CD14-positive monocyte (primary cell): ENCODE results near the gene HOXB5. TPM values are rescaled to one million over a fixed set of nuclear protein-coding genes. Genes with fewer than 3 reads are reported as not detected.

Source experiments
- DNase-seq, 3 donors: peaks; one replicate each; pipeline ENCODE4 v3.0.0-alpha.2; 2011 to 2022
- H2AFZ ChIP-seq: 2 replicates; pipeline ENCODE4 v1.6.0; 2012; ENCODE audit warnings: mild to moderate bottlenecking, low read depth, low read length, inconsistent platforms; ENCODE audit not compliant: insufficient read depth, poor library complexity, severe bottlenecking
- H3K27ac ChIP-seq, 2 donors: 1 replicate in 1 of 2; 2 replicates in 1 of 2; pipeline ENCODE4 v1.5.1; 2012 to 2013; ENCODE audit warnings: low read length in 2 of 2, control low read depth in 1 of 2, inconsistent platforms in 1 of 2, low read depth in 1 of 2, mild to moderate bottlenecking in 1 of 2
- H3K27me3 ChIP-seq, 2 donors: one replicate each; pipeline versions ENCODE4 v1.6.0 to v1.6.1; 2011 to 2013; ENCODE audit warnings: low read length in 2 of 2; ENCODE audit not compliant: control insufficient read depth in 2 of 2, insufficient read depth in 2 of 2
- H3K36me3 ChIP-seq, 2 donors: replicated peaks in 1 of 2; 1 replicate in 1 of 2; 2 replicates in 1 of 2; pipeline versions ENCODE4 v1.5.1 to v1.6.1; 2012 to 2013; ENCODE audit warnings: low read length in 2 of 2, control low read depth in 1 of 2, inconsistent platforms in 1 of 2, mild to moderate bottlenecking in 1 of 2; ENCODE audit not compliant: insufficient read depth in 2 of 2, control insufficient read depth in 1 of 2
- H3K4me1 ChIP-seq, 2 donors: 1 replicate in 1 of 2; 2 replicates in 1 of 2; pipeline versions ENCODE4 v1.5.1 to v1.6.1; 2012 to 2013; ENCODE audit warnings: low read length in 2 of 2, control low read depth in 1 of 2, inconsistent platforms in 1 of 2, mild to moderate bottlenecking in 1 of 2, moderate library complexity in 1 of 2; ENCODE audit not compliant: insufficient read depth in 2 of 2, control insufficient read depth in 1 of 2
- H3K4me2 ChIP-seq: replicated peaks from 2 replicates; pipeline ENCODE3; 2012; ENCODE audit warnings: low read length, moderate library complexity, mild to moderate bottlenecking; ENCODE audit not compliant: poor library complexity, severe bottlenecking; ENCODE audit errors: extremely low read depth
- H3K4me3 ChIP-seq, 3 experiments: fragments of 200-600 bp in 1 of 3; sonication (generic) in 1 of 3; replicated peaks in 1 of 3; 1 replicate in 2 of 3; 2 replicates in 1 of 3; pipeline ENCODE4 v1.5.1; 2011 to 2013; ENCODE audit warnings: low read length in 3 of 3, mild to moderate bottlenecking in 3 of 3, control low read depth in 2 of 3, low read depth in 2 of 3, inconsistent platforms in 1 of 3, moderate library complexity in 1 of 3
- H3K79me2 ChIP-seq: 2 replicates; pipeline ENCODE4 v1.6.0; 2012; ENCODE audit warnings: mild to moderate bottlenecking, control low read depth, inconsistent platforms, low read length, moderate library complexity; ENCODE audit not compliant: insufficient read depth
- H3K9ac ChIP-seq: 2 replicates; pipeline ENCODE4 v1.6.0; 2017; ENCODE audit warnings: low read length, mild to moderate bottlenecking; ENCODE audit not compliant: insufficient read depth, poor library complexity, severe bottlenecking
- H3K9me3 ChIP-seq, 2 donors: replicated peaks in 1 of 2; 1 replicate in 1 of 2; 2 replicates in 1 of 2; pipeline versions ENCODE4 v1.5.1 to v1.6.1; 2012 to 2013; ENCODE audit warnings: low read length in 2 of 2, control low read depth in 1 of 2; ENCODE audit not compliant: control insufficient read depth in 1 of 2, insufficient read depth in 1 of 2
- H4K20me1 ChIP-seq: 2 replicates; pipeline ENCODE4 v1.6.0; 2012; ENCODE audit warnings: mild to moderate bottlenecking, low read length, control low read depth, moderate library complexity; ENCODE audit not compliant: insufficient read depth
- H3K27ac Mint-ChIP-seq, 7 donors: one replicate each; pipeline ENCODE4 v1.8.0; 2020; ENCODE audit warnings: mild to moderate bottlenecking in 7 of 7, mixed read lengths in 7 of 7, moderate library complexity in 6 of 7, inconsistent platforms in 2 of 7
- H3K27me3 Mint-ChIP-seq, 3 donors: one replicate each; pipeline ENCODE4 v1.8.0; 2021 to 2022; ENCODE audit warnings: low read depth in 3 of 3, mild to moderate bottlenecking in 3 of 3, mixed read lengths in 3 of 3, moderate library complexity in 3 of 3, inconsistent platforms in 1 of 3
- H3K36me3 Mint-ChIP-seq, 2 donors: one replicate each; pipeline ENCODE4 v1.8.0; 2020; ENCODE audit warnings: mixed read lengths in 2 of 2, inconsistent platforms in 1 of 2, mild to moderate bottlenecking in 1 of 2
- H3K4me1 Mint-ChIP-seq: one replicate; pipeline ENCODE4 v1.8.0; 2020; ENCODE audit warnings: mild to moderate bottlenecking, mixed read lengths
- H3K4me3 Mint-ChIP-seq, 2 donors: one replicate each; pipeline ENCODE4 v1.8.0; 2020; ENCODE audit warnings: mild to moderate bottlenecking in 2 of 2, mixed read lengths in 2 of 2, moderate library complexity in 1 of 2
- H3K9me3 Mint-ChIP-seq, 7 donors: one replicate each; pipeline ENCODE4 v1.8.0; 2020 to 2022; ENCODE audit warnings: mixed read lengths in 7 of 7, mild to moderate bottlenecking in 6 of 7, moderate library complexity in 6 of 7, inconsistent platforms in 2 of 7
- CTCF ChIP-seq: fragments of 200-600 bp; IDR thresholded peaks from one replicate; pipeline ENCODE4 v1.8.0; 2022; ENCODE audit warnings: antibody characterized with exemption, mild to moderate bottlenecking
- WGBS: methylation state at CpG from one replicate; pipeline ENCODE4 v1.1.5; 2013; ENCODE audit warnings: missing lambda C conversion rate; ENCODE audit not compliant: insufficient coverage; 5-methylcytosine and 5-hydroxymethylcytosine counted together
- intact Hi-C, 2 donors: fragments of 100-400 bp; cut with micrococcal nuclease; formaldehyde crosslinking; loops; one replicate each; pipeline versions ENCODE4 v1.15.0 to v1.15.1; 2023
- polyA plus RNA-seq, 3 donors: library from polyadenylated mRNA; depleted of rRNA in 1 of 3; unstranded in 2 of 3; stranded (reverse) in 1 of 3; fragments of 300-500 nt in 2 of 3; fragments of >200 nt in 1 of 3; fragmentation: Illumina TruSeq in 2 of 3; gene quantifications; 1 replicate in 2 of 3; 2 replicates in 1 of 3; pipeline ENCODE4 v1.2.3, GENCODE V29; 2012 to 2021

The HOXB5 gene
- polyA plus RNA-seq, 3 donors, result not detected

- H3K27ac Mint-ChIP-seq, result no peak overlapping the region
- H4K20me1 ChIP-seq, result no peaks in the 10 kb centered on the region
- no peak overlapping the region for H3K4me2 ChIP-seq
- H3K9me3 ChIP-seq, result no peaks in the 10 kb centered on the region
- H3K4me1 ChIP-seq, result peaks cover 12 to 17% of the 10 kb centered on the region in 2 donors
- H3K4me3 Mint-ChIP-seq, result no peak overlapping the region
- H2AFZ ChIP-seq, result no peak overlapping the region
- H3K27me3 ChIP-seq, result peaks cover 19 to 49% of the 10 kb centered on the region in 2 donors
- H3K36me3 Mint-ChIP-seq, result peaks cover 2 to 4% of the 10 kb centered on the region in 2 donors
- no peak overlapping the region for H3K27ac ChIP-seq
- H3K36me3 ChIP-seq, result no peaks in the 10 kb centered on the region
- peaks cover 0 to 5% (median 0%) of the 10 kb centered on the region in 7 donors for H3K9me3 Mint-ChIP-seq
- H3K27me3 Mint-ChIP-seq, result peaks cover 57 to 58% (median 58%) of the 10 kb centered on the region in 3 donors
- no peaks in the 10 kb centered on the region for H3K79me2 ChIP-seq
- 97% methylated on average over 7 of the region's 18 CpGs for WGBS
- DNase-seq, result no peak
- no peak for TF ChIP-seq CTCF
- H3K9ac ChIP-seq, result no peak overlapping the region
- peaks cover 30% of the 10 kb centered on the region for H3K4me1 Mint-ChIP-seq
- intact Hi-C loops, result no loop called here
- H3K4me3 ChIP-seq, result no peak overlapping the region
Observed at GRCh38 chr17:48549914-48550501, 43.6 kb downstream of the HOXB5 start.

- no peak overlapping the region for H3K9ac ChIP-seq
- H3K27me3 ChIP-seq, result peaks cover 19 to 49% of the 10 kb centered on the region in 2 donors
- H3K4me2 ChIP-seq, result no peak overlapping the region
- H3K27ac Mint-ChIP-seq, result no peak overlapping the region
- 67% methylated on average over 1 of the region's 3 CpGs for WGBS
- no peak overlapping the region for H3K4me3 Mint-ChIP-seq
- no peaks in the 10 kb centered on the region for H3K36me3 ChIP-seq
- no peak for TF ChIP-seq CTCF
- intact Hi-C loops, result no loop called here
- peaks cover 18 to 25% of the 10 kb centered on the region in 2 donors for H3K4me1 ChIP-seq
- H3K4me3 ChIP-seq, result no peak overlapping the region
- peaks cover 57 to 61% (median 58%) of the 10 kb centered on the region in 3 donors for H3K27me3 Mint-ChIP-seq
- no peak overlapping the region for H2AFZ ChIP-seq
- H3K36me3 Mint-ChIP-seq, result peaks cover 0 to 5% of the 10 kb centered on the region in 2 donors
- no peaks in the 10 kb centered on the region for H4K20me1 ChIP-seq
- H3K9me3 ChIP-seq, result no peaks in the 10 kb centered on the region
- H3K79me2 ChIP-seq, result no peaks in the 10 kb centered on the region
- DNase-seq, result no peak
- no peak overlapping the region for H3K27ac ChIP-seq
- peaks cover 33% of the 10 kb centered on the region for H3K4me1 Mint-ChIP-seq
- peaks cover 0 to 6% (median 4%) of the 10 kb centered on the region in 7 donors for H3K9me3 Mint-ChIP-seq
Observed at GRCh38 chr17:48549281-48549630, 44.3 kb downstream of the HOXB5 start.
